H9 (cell line): ENCODE results near the gene PIN1. TPM values are rescaled to one million over a fixed set of nuclear protein-coding genes. Genes with fewer than 3 reads are reported as not detected.

ENCODE experiments used
- DNase-seq: peaks from one replicate; pipeline ENCODE4 v3.0.0-alpha.2; 2017
- H2AFZ ChIP-seq: one replicate; pipeline ENCODE4 v1.6.1; 2013; ENCODE audit warnings: mild to moderate bottlenecking, low read length, control low read depth, moderate library complexity
- H2AK5ac ChIP-seq: 2 replicates; pipeline ENCODE4 v1.6.1; 2013; ENCODE audit warnings: low read length, control low read depth, mixed read lengths; ENCODE audit not compliant: insufficient read length
- H2BK120ac ChIP-seq: one replicate; pipeline ENCODE4 v1.6.1; 2013; ENCODE audit warnings: low read depth, mild to moderate bottlenecking, low read length, control low read depth, inconsistent platforms; ENCODE audit not compliant: poor library complexity, severe bottlenecking
- H2BK12ac ChIP-seq: 2 replicates; pipeline ENCODE4 v1.6.1; 2013; ENCODE audit warnings: low read length, control low read depth, mixed read lengths, low read depth; ENCODE audit not compliant: insufficient read length
- H2BK15ac ChIP-seq: 2 replicates; pipeline ENCODE4 v1.6.1; 2013; ENCODE audit warnings: low read depth, low read length, control low read depth
- H2BK20ac ChIP-seq: one replicate; pipeline ENCODE4 v1.6.1; 2013; ENCODE audit warnings: low read depth, mild to moderate bottlenecking, low read length, control low read depth, inconsistent platforms; ENCODE audit not compliant: poor library complexity, severe bottlenecking
- H2BK5ac ChIP-seq: 2 replicates; pipeline ENCODE4 v1.6.1; 2013; ENCODE audit warnings: low read length, control low read depth, mixed read lengths; ENCODE audit not compliant: insufficient read length
- H3K14ac ChIP-seq: 2 replicates; pipeline ENCODE4 v1.6.1; 2013; ENCODE audit warnings: low read length, control low read depth; ENCODE audit not compliant: insufficient read depth
- H3K18ac ChIP-seq: 2 replicates; pipeline ENCODE4 v1.6.1; 2013; ENCODE audit warnings: low read depth, mild to moderate bottlenecking, mixed read lengths, low read length, control low read depth; ENCODE audit not compliant: insufficient read length
- H3K23ac ChIP-seq: 2 replicates; pipeline ENCODE4 v1.6.1; 2013; ENCODE audit warnings: low read length, control low read depth, mixed read lengths, low read depth; ENCODE audit not compliant: insufficient read length
- H3K23me2 ChIP-seq: 2 replicates; pipeline ENCODE4 v1.6.1; 2013; ENCODE audit warnings: low read depth, mild to moderate bottlenecking, mixed read lengths, low read length, control low read depth; ENCODE audit not compliant: insufficient read length, poor library complexity, severe bottlenecking
- H3K27ac ChIP-seq: 2 replicates; pipeline ENCODE4 v1.5.1; 2013; ENCODE audit warnings: low read length, control low read depth, mixed read lengths, low read depth; ENCODE audit not compliant: insufficient read length
- H3K27me3 ChIP-seq: 2 replicates; pipeline ENCODE4 v1.6.1; 2013; ENCODE audit warnings: low read length, control low read depth, inconsistent platforms; ENCODE audit not compliant: insufficient read depth
- H3K4ac ChIP-seq: 2 replicates; pipeline ENCODE4 v1.6.1; 2013; ENCODE audit warnings: low read depth, mild to moderate bottlenecking, control low read depth, inconsistent platforms, low read length, moderate library complexity
- H3K4me1 ChIP-seq: 2 replicates; pipeline ENCODE4 v1.6.1; 2013; ENCODE audit warnings: low read length, control low read depth, inconsistent platforms; ENCODE audit not compliant: insufficient read depth
- H3K4me2 ChIP-seq: 2 replicates; pipeline ENCODE4 v1.6.1; 2013; ENCODE audit warnings: low read length, control low read depth, mixed read lengths; ENCODE audit not compliant: insufficient read length, insufficient read depth
- H3K56ac ChIP-seq: 2 replicates; pipeline ENCODE4 v1.6.1; 2013; ENCODE audit warnings: low read depth, mild to moderate bottlenecking, mixed read lengths, low read length, control low read depth; ENCODE audit not compliant: insufficient read length
- H3K79me1 ChIP-seq: 2 replicates; pipeline ENCODE4 v1.6.1; 2013; ENCODE audit warnings: low read depth, mild to moderate bottlenecking, moderate library complexity, low read length, control low read depth, inconsistent platforms; ENCODE audit not compliant: insufficient read depth, poor library complexity, severe bottlenecking
- H3K79me2 ChIP-seq: 2 replicates; pipeline ENCODE4 v1.6.1; 2013; ENCODE audit warnings: low read length, control low read depth, inconsistent platforms; ENCODE audit not compliant: insufficient read depth
- H3K9ac ChIP-seq: 2 replicates; pipeline ENCODE4 v1.6.1; 2013; ENCODE audit warnings: low read length, control low read depth, mixed read lengths; ENCODE audit not compliant: insufficient read length; ENCODE audit errors: extremely low read depth
- H3K9me3 ChIP-seq: one replicate; pipeline ENCODE4 v1.6.1; 2013; ENCODE audit warnings: low read depth, low read length, inconsistent platforms; ENCODE audit not compliant: control insufficient read depth
- H3T11ph ChIP-seq: one replicate; pipeline ENCODE4 v1.6.1; 2013; ENCODE audit warnings: mild to moderate bottlenecking, low read length, control low read depth, inconsistent platforms
- H4K20me1 ChIP-seq: one replicate; pipeline ENCODE4 v1.6.1; 2013; ENCODE audit not compliant: control insufficient read depth, insufficient read length, insufficient read depth
- H4K5ac ChIP-seq: 2 replicates; pipeline ENCODE4 v1.6.1; 2013; ENCODE audit warnings: low read depth, mild to moderate bottlenecking, mixed read lengths, low read length, control low read depth; ENCODE audit not compliant: insufficient read length
- H4K8ac ChIP-seq: replicated peaks from 2 replicates; pipeline ENCODE4 v1.6.1; 2013; ENCODE audit warnings: low read length, control low read depth, mixed read lengths, low read depth; ENCODE audit not compliant: insufficient read length
- H4K91ac ChIP-seq: 2 replicates; pipeline ENCODE4 v1.6.1; 2013; ENCODE audit warnings: low read depth, mild to moderate bottlenecking, moderate library complexity, mixed read lengths, low read length, control low read depth; ENCODE audit not compliant: insufficient read length
- H3K27ac Mint-ChIP-seq, 3 experiments: 2 replicates in 2 of 3; 3 replicates in 1 of 3; pipeline ENCODE4 v1.8.0; 2020 to 2021; ENCODE audit warnings: mixed read lengths in 3 of 3, mild to moderate bottlenecking in 1 of 3, moderate library complexity in 1 of 3
- H3K27me3 Mint-ChIP-seq: 2 replicates; pipeline ENCODE4 v1.8.0; 2021; ENCODE audit warnings: low read depth, mild to moderate bottlenecking, moderate library complexity, mixed read lengths
- H3K36me3 Mint-ChIP-seq, 3 experiments: 2 replicates in 2 of 3; 3 replicates in 1 of 3; pipeline ENCODE4 v1.8.0; 2020 to 2021; ENCODE audit warnings: low read depth in 3 of 3, mixed read lengths in 3 of 3; ENCODE audit not compliant: insufficient read depth in 1 of 3
- H3K4me1 Mint-ChIP-seq, 2 experiments: 2 replicates each; pipeline ENCODE4 v1.8.0; 2020; ENCODE audit warnings: mixed read lengths in 2 of 2
- H3K4me3 Mint-ChIP-seq, 2 experiments: 2 replicates in 1 of 2; 3 replicates in 1 of 2; pipeline ENCODE4 v1.8.0; 2020 to 2021; ENCODE audit warnings: mild to moderate bottlenecking in 2 of 2, mixed read lengths in 2 of 2, moderate library complexity in 1 of 2
- H3K9me3 Mint-ChIP-seq, 2 experiments: 2 replicates in 1 of 2; 3 replicates in 1 of 2; pipeline ENCODE4 v1.8.0; 2020; ENCODE audit warnings: mild to moderate bottlenecking in 2 of 2, mixed read lengths in 2 of 2, moderate library complexity in 1 of 2
- WGBS: extraction: QIAGEN DNeasy Blood & Tissue Kit; methylation state at CpG from one replicate; pipeline ENCODE4 v1.1.7; 2013; ENCODE audit warnings: missing lambda C conversion rate, low lambda C conversion rate, mixed read lengths; ENCODE audit not compliant: insufficient read length; ENCODE audit errors: extremely low coverage; 5-methylcytosine and 5-hydroxymethylcytosine counted together
- total RNA-seq: library from RNA; stranded (reverse); gene quantifications from 2 replicates; pipeline ENCODE4 v1.2.1, GENCODE V29; 2021
- TF ChIP-seq, protein P1 (sequence below): fragments of 200-600 bp; sonication (generic); conservative IDR thresholded peaks from 3 replicates; pipeline ENCODE4 v1.8.0; 2021; ENCODE audit warnings: antibody characterized with exemption, mild to moderate bottlenecking

The PIN1 gene
- total RNA-seq, 1 experiment from 2014 or later = 110 TPM

DNA sequence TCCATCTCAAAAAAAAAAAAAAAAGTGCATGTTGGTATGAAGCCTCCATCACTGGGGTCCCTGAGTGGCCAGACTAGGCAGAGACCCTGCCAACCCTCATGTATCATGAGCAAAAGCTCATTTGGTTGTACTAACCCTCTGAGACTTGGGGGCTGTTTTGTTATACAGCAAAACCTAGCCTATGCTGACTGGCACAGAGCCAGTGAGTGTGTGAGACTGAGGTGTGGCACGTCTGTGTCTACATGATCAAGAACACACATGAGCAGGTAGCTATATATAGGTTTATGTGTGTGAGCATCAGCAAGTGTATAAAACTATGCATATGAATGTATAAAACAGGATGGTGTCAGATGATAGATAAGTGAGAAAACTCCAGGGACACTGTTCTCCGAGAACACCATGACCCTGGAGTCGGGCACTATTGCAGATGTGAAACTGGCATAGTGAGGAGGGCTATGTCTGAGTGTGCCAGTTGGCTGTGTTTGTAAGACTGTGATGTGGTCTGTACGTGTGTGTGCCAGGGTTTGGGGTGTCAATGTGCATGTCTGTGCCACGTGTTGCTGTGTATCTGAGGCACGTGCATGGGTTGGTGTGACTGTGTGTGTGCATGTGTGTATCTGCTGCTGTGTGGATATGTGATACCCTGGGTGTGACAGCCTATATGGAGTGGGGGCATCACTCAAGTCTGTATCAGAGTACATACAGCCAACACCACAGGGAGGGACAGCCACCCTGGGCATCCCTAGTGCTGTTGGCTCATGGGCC, 56.7 kb downstream of the PIN1 start:
- Histone ChIP-seq H2AK5ac (no peak overlapping the region), H3K9me3 (no peaks in the 10 kb centered on the region), H3K9ac (no peak overlapping the region), H2BK15ac (no peak overlapping the region; the same call in 1 of the 2 replicates), H3K4me1 (no peaks in the 10 kb centered on the region), H3K4me2 (no peak overlapping the region), H3K79me1 (no peaks in the 10 kb centered on the region), H4K8ac (no peak overlapping the region), H3K27ac (no peak overlapping the region), H3K79me2 (peaks cover 2% of the 10 kb centered on the region; the same call in 1 of the 2 replicates), H4K5ac (peak overlapping the region; percentile 59), H3K14ac (no peak overlapping the region; the same call in 1 of the 2 replicates), H3K27me3 (no peaks in the 10 kb centered on the region), H3K23me2 (no peaks in the 10 kb centered on the region), H3K23ac (no peak overlapping the region), H2BK5ac (peak overlapping the region; percentile 72), H3K4ac (no peak overlapping the region), H4K91ac (no peak overlapping the region), H4K20me1 (peaks cover 4% of the 10 kb centered on the region), H2BK12ac (no peak overlapping the region), H2BK120ac (no peak overlapping the region), H3T11ph (no peak overlapping the region), H3K18ac (no peak overlapping the region), H2BK20ac (no peak overlapping the region), H3K56ac (peak overlapping the region; percentile 63), H2AFZ (no peak overlapping the region)
- H3K9me3 Mint-ChIP-seq = no peaks in the 10 kb centered on the region; a peak in 1 of 5 replicates
- DNase-seq = no peak
- H3K27me3 Mint-ChIP-seq = no peaks in the 10 kb centered on the region
- H3K36me3 Mint-ChIP-seq = peaks cover 0 to 4% (median 2%) of the 10 kb centered on the region in 3 experiments; a peak in 4 of 7 replicates
- H3K4me1 Mint-ChIP-seq = no peaks in the 10 kb centered on the region
- no CpG with 5 or more reads among the region's 6 CpGs for WGBS
- peak overlapping the region in 1 of 3 experiments; percentile 23; a peak in 1 of 7 replicates for H3K27ac Mint-ChIP-seq
- TF ChIP-seq, protein P1, sequence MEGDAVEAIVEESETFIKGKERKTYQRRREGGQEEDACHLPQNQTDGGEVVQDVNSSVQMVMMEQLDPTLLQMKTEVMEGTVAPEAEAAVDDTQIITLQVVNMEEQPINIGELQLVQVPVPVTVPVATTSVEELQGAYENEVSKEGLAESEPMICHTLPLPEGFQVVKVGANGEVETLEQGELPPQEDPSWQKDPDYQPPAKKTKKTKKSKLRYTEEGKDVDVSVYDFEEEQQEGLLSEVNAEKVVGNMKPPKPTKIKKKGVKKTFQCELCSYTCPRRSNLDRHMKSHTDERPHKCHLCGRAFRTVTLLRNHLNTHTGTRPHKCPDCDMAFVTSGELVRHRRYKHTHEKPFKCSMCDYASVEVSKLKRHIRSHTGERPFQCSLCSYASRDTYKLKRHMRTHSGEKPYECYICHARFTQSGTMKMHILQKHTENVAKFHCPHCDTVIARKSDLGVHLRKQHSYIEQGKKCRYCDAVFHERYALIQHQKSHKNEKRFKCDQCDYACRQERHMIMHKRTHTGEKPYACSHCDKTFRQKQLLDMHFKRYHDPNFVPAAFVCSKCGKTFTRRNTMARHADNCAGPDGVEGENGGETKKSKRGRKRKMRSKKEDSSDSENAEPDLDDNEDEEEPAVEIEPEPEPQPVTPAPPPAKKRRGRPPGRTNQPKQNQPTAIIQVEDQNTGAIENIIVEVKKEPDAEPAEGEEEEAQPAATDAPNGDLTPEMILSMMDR = no peak
- no peak overlapping the region for H3K4me3 Mint-ChIP-seq

Other genes starting within 250 kb of the PIN1 start
- gene ZNF561, start 214.1 kb upstream of the PIN1 start, total RNA-seq = 50.8 and 53.3 TPM in 2 replicates
- 15.5 and 15.7 TPM in 2 replicates for gene ZNF562, start 160.2 kb upstream of the PIN1 start, total RNA-seq
- gene ZNF846, start 66.6 kb upstream of the PIN1 start, total RNA-seq = 8.1 and 9.2 TPM in 2 replicates
- gene FBXL12, start 16.2 kb upstream of the PIN1 start, total RNA-seq = 31.8 and 34.9 TPM in 2 replicates
- 393 and 405 TPM in 2 replicates for gene UBL5, start 7.4 kb upstream of the PIN1 start, total RNA-seq
- gene OLFM2, start 101.2 kb downstream of the PIN1 start, total RNA-seq = 75.6 and 76.5 TPM in 2 replicates
- 0.70 and 0.72 TPM in 2 replicates for gene COL5A3, start 175.2 kb downstream of the PIN1 start, total RNA-seq
- 0.13 TPM in 1 of 2 replicates, not detected in the other for gene RDH8, start 178.2 kb downstream of the PIN1 start, total RNA-seq